Calu3 (cell line): ENCODE results near the gene GRWD1. TPM values are rescaled to one million over a fixed set of nuclear protein-coding genes. Genes with fewer than 3 reads are reported as not detected.

Experiments used
- BruUV-seq: library from RNA; stranded (reverse); fragments of 400-500 nt; replicated peaks from 2 replicates; lab custom pipeline; 2021; lab: Mats Ljungman, UMichigan
- CTCF ChIA-PET: fragments of 300-600 bp; sonication (Branson Sonifier 250); formaldehyde crosslinking; loops from one replicate; lab custom pipeline; 2022; ENCODE audit warnings: antibody characterized with exemption; lab: Charles Lee
- DNase-seq: peaks from one replicate; pipeline ENCODE4 v3.0.0; 2022
- H3K27ac Mint-ChIP-seq: one replicate; pipeline ENCODE4 v1.8.0; 2022; ENCODE audit warnings: mixed read lengths; ENCODE audit not compliant: unreplicated experiment
- H3K27me3 Mint-ChIP-seq: one replicate; pipeline ENCODE4 v1.8.0; 2022; ENCODE audit warnings: mixed read lengths; ENCODE audit not compliant: unreplicated experiment
- H3K36me3 Mint-ChIP-seq: one replicate; pipeline ENCODE4 v1.8.0; 2022; ENCODE audit warnings: mild to moderate bottlenecking, moderate library complexity, mixed read lengths; ENCODE audit not compliant: insufficient read depth, unreplicated experiment
- H3K4me1 Mint-ChIP-seq: one replicate; pipeline ENCODE4 v1.8.0; 2022; ENCODE audit warnings: mild to moderate bottlenecking, low read depth, mixed read lengths; ENCODE audit not compliant: unreplicated experiment
- H3K4me3 Mint-ChIP-seq: one replicate; pipeline ENCODE4 v1.8.0; 2022; ENCODE audit warnings: mild to moderate bottlenecking, low read depth, moderate library complexity, mixed read lengths; ENCODE audit not compliant: unreplicated experiment
- H3K9me3 Mint-ChIP-seq: one replicate; pipeline ENCODE4 v1.8.0; 2022; ENCODE audit warnings: low read depth, mixed read lengths; ENCODE audit not compliant: unreplicated experiment
- intact Hi-C: fragments of 100-400 bp; cut with micrococcal nuclease; formaldehyde crosslinking; loops from one replicate; pipeline ENCODE4 v1.10.0; 2022; ENCODE audit not compliant: unreplicated experiment
- total RNA-seq: library from RNA; stranded (reverse); gene quantifications from 2 replicates; pipeline ENCODE4 v1.2.3, GENCODE V29; 2022
- TF ChIP-seq, protein P1 (sequence below): fragments of 200-600 bp; IDR thresholded peaks from one replicate; pipeline ENCODE4 v1.8.0; 2022; ENCODE audit warnings: antibody characterized with exemption; ENCODE audit not compliant: unreplicated experiment

GRWD1 gene
- total RNA-seq, 1 experiment from 2014 or later: 75.0 TPM

- peaks cover 22% of the 10 kb centered on the region for H3K36me3 Mint-ChIP-seq
- H3K27ac Mint-ChIP-seq: peak overlapping the region; percentile 31
- H3K4me1 Mint-ChIP-seq: peaks cover 34% of the 10 kb centered on the region
- DNase-seq: peak; percentile 44
- TF ChIP-seq, protein P1, sequence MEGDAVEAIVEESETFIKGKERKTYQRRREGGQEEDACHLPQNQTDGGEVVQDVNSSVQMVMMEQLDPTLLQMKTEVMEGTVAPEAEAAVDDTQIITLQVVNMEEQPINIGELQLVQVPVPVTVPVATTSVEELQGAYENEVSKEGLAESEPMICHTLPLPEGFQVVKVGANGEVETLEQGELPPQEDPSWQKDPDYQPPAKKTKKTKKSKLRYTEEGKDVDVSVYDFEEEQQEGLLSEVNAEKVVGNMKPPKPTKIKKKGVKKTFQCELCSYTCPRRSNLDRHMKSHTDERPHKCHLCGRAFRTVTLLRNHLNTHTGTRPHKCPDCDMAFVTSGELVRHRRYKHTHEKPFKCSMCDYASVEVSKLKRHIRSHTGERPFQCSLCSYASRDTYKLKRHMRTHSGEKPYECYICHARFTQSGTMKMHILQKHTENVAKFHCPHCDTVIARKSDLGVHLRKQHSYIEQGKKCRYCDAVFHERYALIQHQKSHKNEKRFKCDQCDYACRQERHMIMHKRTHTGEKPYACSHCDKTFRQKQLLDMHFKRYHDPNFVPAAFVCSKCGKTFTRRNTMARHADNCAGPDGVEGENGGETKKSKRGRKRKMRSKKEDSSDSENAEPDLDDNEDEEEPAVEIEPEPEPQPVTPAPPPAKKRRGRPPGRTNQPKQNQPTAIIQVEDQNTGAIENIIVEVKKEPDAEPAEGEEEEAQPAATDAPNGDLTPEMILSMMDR: no peak
- CTCF ChIA-PET: interaction anchor here (0.5 to 0.7 kb wide), 2 partner anchors 24 to 266 kb away, joined by 3 to 5 read pairs; no protein-coding TSS in a partner anchor
- no peak overlapping the region for H3K4me3 Mint-ChIP-seq
- intact Hi-C loops: no loop called here
- peaks cover 3% of the 10 kb centered on the region for H3K9me3 Mint-ChIP-seq
- H3K27me3 Mint-ChIP-seq: peaks cover 58% of the 10 kb centered on the region
- no TSS peak for BruUV-seq
These were observed 45.6 kb upstream of the GRWD1 start for GRCh38 chr19:48400018-48400742.

GRCh38 chr19:48401287-48401686 is 44.5 kb upstream of the GRWD1 start:
- peaks cover 3% of the 10 kb centered on the region for H3K9me3 Mint-ChIP-seq
- H3K4me1 Mint-ChIP-seq: peaks cover 26% of the 10 kb centered on the region
- H3K36me3 Mint-ChIP-seq: peaks cover 17% of the 10 kb centered on the region
- H3K27ac Mint-ChIP-seq: no peak overlapping the region
- CTCF ChIA-PET: interaction anchor here (0.6 to 2.3 kb wide), 2 partner anchors 10 to 207 kb away, joined by 3 to 7 read pairs; partner anchors contain the start of gene KDELR1
- TF ChIP-seq, protein P1: no peak
- no peak for DNase-seq
- intact Hi-C loops: no loop called here
- H3K4me3 Mint-ChIP-seq: no peak overlapping the region
- no TSS peak for BruUV-seq
- peaks cover 54% of the 10 kb centered on the region for H3K27me3 Mint-ChIP-seq

DNA sequence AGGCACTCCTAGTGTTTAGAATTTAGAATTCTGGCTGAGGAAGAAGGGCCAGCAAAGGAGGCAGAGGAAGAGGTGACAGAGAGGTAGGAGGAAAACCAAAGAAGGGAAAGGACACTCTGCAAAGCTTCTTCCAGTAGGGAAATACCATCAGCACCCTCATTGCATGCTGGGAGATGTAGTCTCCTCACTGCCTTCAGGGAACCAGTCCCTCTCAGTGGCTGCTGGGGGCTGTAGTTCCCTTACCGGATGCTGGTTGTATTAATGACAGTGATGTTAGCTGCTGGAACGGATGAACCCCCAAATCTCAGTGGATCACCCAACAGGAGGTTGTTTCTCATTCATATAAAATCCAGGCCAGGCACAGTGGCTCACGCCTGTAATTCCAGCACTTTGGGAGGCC is 42.2 kb upstream of the GRWD1 start:
- intact Hi-C loops: no loop called here
- peaks cover 51% of the 10 kb centered on the region for H3K27me3 Mint-ChIP-seq
- H3K4me3 Mint-ChIP-seq: no peak overlapping the region
- DNase-seq: peak; percentile 61
- CTCF ChIA-PET: interaction anchor here (0.6 to 2.3 kb wide), 5 partner anchors 12 to 84 kb away, joined by 3 to 7 read pairs (median 4); partner anchors contain the start of genes KDELR1, SYNGR4 and TMEM143
- no peak overlapping the region for H3K27ac Mint-ChIP-seq
- peaks cover 3% of the 10 kb centered on the region for H3K9me3 Mint-ChIP-seq
- TF ChIP-seq, protein P1: no peak
- BruUV-seq: no TSS peak
- peaks cover 7% of the 10 kb centered on the region for H3K36me3 Mint-ChIP-seq
- peaks cover 10% of the 10 kb centered on the region for H3K4me1 Mint-ChIP-seq

- Mint-ChIP-seq H3K27ac (no peak overlapping the region), H3K27me3 (peaks cover 39% of the 10 kb centered on the region), H3K4me3 (no peak overlapping the region), H3K36me3 (no peaks in the 10 kb centered on the region), H3K9me3 (no peaks in the 10 kb centered on the region), H3K4me1 (no peaks in the 10 kb centered on the region)
- no TSS peak for BruUV-seq
- CTCF ChIA-PET: interaction anchor here (1.3 kb wide), 1 partner anchor 14 kb away, joined by 4 read pairs; the partner anchor contains the start of gene KDELR1
- no peak for DNase-seq
- TF ChIP-seq, protein P1: no peak
- intact Hi-C loops: no loop called here
These were observed 40.6 kb upstream of the GRWD1 start for GRCh38 chr19:48405010-48405659.
